NB4 (cell line): ENCODE data around the gene SERGEF.

Experiments used
- CTCF ChIP-seq: IDR thresholded peaks from one replicate; pipeline ENCODE4 v1.5.1; 2012; ENCODE audit warnings: low read depth, low read length
- POLR2A ChIP-seq: IDR thresholded peaks from 2 replicates; pipeline ENCODE4 v1.6.1; 2011; ENCODE audit warnings: mild to moderate bottlenecking; ENCODE audit not compliant: insufficient read length; ENCODE audit errors: extremely low read depth

DNA sequence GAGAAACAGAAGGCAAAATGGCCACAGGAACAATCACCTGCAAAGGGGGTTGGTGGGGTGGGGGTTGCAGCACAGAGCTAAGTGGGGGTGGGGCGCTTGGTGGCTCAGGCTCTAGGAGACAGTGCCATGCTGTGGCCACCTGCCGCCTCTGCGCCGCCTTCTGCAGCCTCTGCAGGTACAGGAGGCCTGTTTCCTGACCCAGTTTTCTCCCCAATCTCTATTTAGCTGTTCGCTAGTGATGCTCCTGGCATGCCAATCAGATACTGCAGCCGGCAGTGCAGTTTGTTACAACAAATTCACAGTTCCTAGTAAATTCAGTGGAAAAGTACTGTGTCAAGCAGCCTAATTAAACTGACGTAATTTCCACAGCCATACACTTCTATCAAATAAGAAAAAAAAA lies 106.4 kb downstream of the SERGEF start:
- TF ChIP-seq CTCF: no peak
- TF ChIP-seq POLR2A: no peak
